Measurements from ENCODE around the gene AQR.

GRCh38 chr15:34861214-34861613 lies 108.3 kb downstream of the AQR start:
- TF ChIP-seq POLR2AphosphoS5 (IDR thresholded peaks at IDR 0.05; ENCODE audit: insufficient read depth in 1 of 2, low read depth in 1 of 2): no peak
- no peak for TF ChIP-seq CTCF (IDR thresholded peaks at IDR 0.05)
